Activated CD4-positive, alpha-beta T cell treated with anti-CD3 and anti-CD28 coated beads, Interleukin-2, amount 10 ng/mL, durations not matched to agents 7 days and 5 days (primary cell): ENCODE data around the gene EYS. TPM values are rescaled to one million over a fixed set of nuclear protein-coding genes. Genes with fewer than 3 reads are reported as not detected.
"Not testable (repeated sequence)": the region's sequence is repeated elsewhere in the genome, so short reads cannot be mapped to it uniquely, and the experiment has no call there.

Experiments
- CTCF ChIA-PET: fragments of 350-600 bp; sonication (Branson Sonifier 250); formaldehyde crosslinking; loops from one replicate; lab custom pipeline; 2021; ENCODE audit warnings: antibody characterized with exemption; lab: Charles Lee
- POLR2A ChIA-PET: fragments of 350-600 bp; sonication (Branson Sonifier 250); formaldehyde crosslinking; loops from one replicate; lab custom pipeline; 2021; ENCODE audit warnings: antibody characterized with exemption; lab: Charles Lee
- DNase-seq: peaks from one replicate; pipeline ENCODE4 v3.0.0-alpha.2; 2020
- H3K27ac Mint-ChIP-seq: one replicate; pipeline ENCODE4 v1.8.0; 2021; ENCODE audit warnings: mild to moderate bottlenecking, moderate library complexity, mixed read lengths
- H3K27me3 Mint-ChIP-seq: one replicate; pipeline ENCODE4 v1.8.0; 2021; ENCODE audit warnings: mixed read lengths
- H3K36me3 Mint-ChIP-seq: one replicate; pipeline ENCODE4 v1.8.0; 2021; ENCODE audit warnings: low read depth, mixed read lengths
- H3K4me1 Mint-ChIP-seq: one replicate; pipeline ENCODE4 v1.8.0; 2021; ENCODE audit warnings: mixed read lengths
- H3K4me3 Mint-ChIP-seq: one replicate; pipeline ENCODE4 v1.8.0; 2021; ENCODE audit warnings: mild to moderate bottlenecking, moderate library complexity, mixed read lengths
- H3K9me3 Mint-ChIP-seq: one replicate; pipeline ENCODE4 v1.8.0; 2021; ENCODE audit warnings: mixed read lengths
- total RNA-seq, 2 experiments: library from RNA; stranded (reverse); gene quantifications; one replicate each; pipeline ENCODE4 v1.2.3, GENCODE V29; 2021

The EYS gene
- total RNA-seq, 2 experiments from 2014 or later, result not detected

DNA sequence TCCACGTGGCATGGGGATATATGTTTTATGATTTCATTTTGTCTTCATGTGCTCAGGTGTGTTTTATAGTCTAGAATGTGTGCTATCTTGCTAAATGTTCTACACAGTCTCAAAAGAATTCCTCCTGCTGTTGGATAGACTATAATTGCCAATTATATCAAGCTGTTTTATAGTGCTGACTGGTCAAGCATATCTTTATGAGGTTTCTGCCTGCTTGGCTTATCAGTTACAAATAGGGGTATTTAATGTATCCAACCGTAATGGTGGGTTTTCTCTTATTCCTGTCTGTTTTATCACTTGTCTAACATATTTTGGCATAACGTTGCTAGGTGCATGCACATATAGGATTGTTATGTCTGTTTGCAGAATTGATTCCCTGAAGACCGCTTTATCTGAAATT lies 201.3 kb downstream of the EYS start:
- H3K4me3 Mint-ChIP-seq, result no peak overlapping the region
- ChIA-PET POLR2A (no interaction called here), CTCF (no interaction called here)
- no peaks in the 10 kb centered on the region for H3K36me3 Mint-ChIP-seq
- H3K27me3 Mint-ChIP-seq, result no peaks in the 10 kb centered on the region
- peaks cover 10% of the 10 kb centered on the region for H3K9me3 Mint-ChIP-seq
- no peak overlapping the region for H3K27ac Mint-ChIP-seq
- H3K4me1 Mint-ChIP-seq, result no peaks in the 10 kb centered on the region
- no peak for DNase-seq

DNA sequence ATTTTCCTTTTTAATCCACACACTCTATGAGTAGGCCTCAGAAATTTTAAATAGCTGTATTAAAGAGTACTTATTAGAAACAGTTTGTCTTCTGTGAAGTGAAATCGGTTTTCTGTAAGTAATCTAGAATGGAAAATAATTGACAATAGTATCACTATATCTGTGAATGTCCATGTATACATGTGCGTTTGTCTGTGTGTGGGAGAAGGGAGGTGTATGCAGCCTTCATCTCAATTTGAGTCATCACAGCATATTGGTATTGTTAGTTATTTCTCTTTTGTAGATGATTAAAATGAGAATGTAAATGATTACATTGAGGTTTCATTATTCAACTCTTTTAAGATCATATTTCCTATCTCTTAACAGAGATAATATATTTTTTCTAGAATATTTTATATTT lies 206.0 kb downstream of the EYS start:
- DNase-seq, result no peak
- no peaks in the 10 kb centered on the region for H3K4me1 Mint-ChIP-seq
- POLR2A ChIA-PET, result no interaction called here
- peaks cover 5% of the 10 kb centered on the region for H3K9me3 Mint-ChIP-seq
- no peaks in the 10 kb centered on the region for H3K27me3 Mint-ChIP-seq
- CTCF ChIA-PET, result no interaction called here
- H3K27ac Mint-ChIP-seq, result no peak overlapping the region
- no peaks in the 10 kb centered on the region for H3K36me3 Mint-ChIP-seq
- H3K4me3 Mint-ChIP-seq, result no peak overlapping the region

DNA sequence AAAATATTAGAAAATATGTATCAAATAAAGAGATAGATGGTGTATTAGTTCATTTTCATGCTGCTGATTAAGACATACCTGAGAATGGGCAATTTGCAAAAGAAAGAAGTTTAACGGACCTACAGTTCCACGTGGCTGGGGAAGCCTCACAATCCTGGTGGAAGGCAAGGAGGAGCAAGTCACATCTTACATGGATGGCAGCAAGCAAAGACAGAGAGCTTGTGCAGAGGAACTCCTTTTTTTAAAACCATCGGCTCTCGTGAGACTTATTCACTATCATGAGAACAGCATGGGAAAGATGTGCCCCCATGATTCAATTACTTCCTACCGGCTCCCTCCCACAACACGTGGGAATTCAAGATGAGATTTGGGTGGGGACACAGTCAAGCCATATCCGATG lies 223.4 kb downstream of the EYS start:
- H3K4me3 Mint-ChIP-seq, H3K4me1 Mint-ChIP-seq, CTCF ChIA-PET, DNase-seq, H3K9me3 Mint-ChIP-seq, H3K36me3 Mint-ChIP-seq, H3K27ac Mint-ChIP-seq, POLR2A ChIA-PET, H3K27me3 Mint-ChIP-seq: not testable (repeated sequence)

DNA sequence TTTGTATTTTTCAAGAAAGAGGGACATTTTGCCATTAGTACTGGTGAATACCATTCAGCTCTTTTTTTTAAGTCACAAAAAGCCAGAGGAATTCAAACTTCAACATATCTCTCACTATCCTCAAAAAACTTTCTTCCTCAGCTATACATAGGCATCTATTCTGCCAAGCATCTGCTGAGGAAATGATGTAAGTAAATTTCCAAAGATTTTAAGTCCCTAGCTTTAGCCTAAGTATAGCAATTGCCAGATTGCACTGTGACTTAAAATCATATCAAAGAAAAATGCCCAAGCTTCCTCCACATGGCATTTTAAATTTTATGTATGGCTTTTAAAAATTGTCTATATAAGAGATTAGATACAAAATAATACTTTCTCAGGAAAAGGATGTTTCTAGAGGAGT lies 237.4 kb downstream of the EYS start:
- ChIA-PET CTCF (no interaction called here), POLR2A (no interaction called here)
- no peak for DNase-seq
- Mint-ChIP-seq H3K9me3 (peaks cover 4% of the 10 kb centered on the region), H3K27me3 (no peaks in the 10 kb centered on the region), H3K4me1 (no peaks in the 10 kb centered on the region), H3K36me3 (no peaks in the 10 kb centered on the region), H3K27ac (no peak overlapping the region), H3K4me3 (no peak overlapping the region)

DNA sequence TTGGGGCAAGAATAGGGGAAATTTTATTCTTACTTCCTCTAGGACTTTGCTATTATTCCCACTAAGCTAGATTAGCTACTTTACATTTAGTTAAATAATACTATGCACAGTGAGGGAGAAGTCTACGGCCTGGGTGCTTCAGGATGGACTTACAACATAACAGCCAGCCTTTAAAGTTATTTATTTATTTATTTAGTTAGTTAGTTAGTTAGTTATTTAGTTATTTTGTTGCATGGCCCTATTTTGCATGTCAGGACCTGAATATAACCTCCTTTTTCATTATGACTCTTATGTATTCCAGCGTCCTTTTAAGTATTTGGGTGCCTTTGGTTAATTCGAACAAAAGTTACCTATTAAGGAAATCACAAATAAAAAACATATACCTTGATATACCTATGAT lies 238.7 kb downstream of the EYS start:
- H3K4me3 Mint-ChIP-seq, result no peak overlapping the region
- H3K4me1 Mint-ChIP-seq, result no peaks in the 10 kb centered on the region
- H3K9me3 Mint-ChIP-seq, result peaks cover 11% of the 10 kb centered on the region
- CTCF ChIA-PET, result no interaction called here
- DNase-seq, result no peak
- H3K27me3 Mint-ChIP-seq, result no peaks in the 10 kb centered on the region
- POLR2A ChIA-PET, result no interaction called here
- no peaks in the 10 kb centered on the region for H3K36me3 Mint-ChIP-seq
- no peak overlapping the region for H3K27ac Mint-ChIP-seq

DNA sequence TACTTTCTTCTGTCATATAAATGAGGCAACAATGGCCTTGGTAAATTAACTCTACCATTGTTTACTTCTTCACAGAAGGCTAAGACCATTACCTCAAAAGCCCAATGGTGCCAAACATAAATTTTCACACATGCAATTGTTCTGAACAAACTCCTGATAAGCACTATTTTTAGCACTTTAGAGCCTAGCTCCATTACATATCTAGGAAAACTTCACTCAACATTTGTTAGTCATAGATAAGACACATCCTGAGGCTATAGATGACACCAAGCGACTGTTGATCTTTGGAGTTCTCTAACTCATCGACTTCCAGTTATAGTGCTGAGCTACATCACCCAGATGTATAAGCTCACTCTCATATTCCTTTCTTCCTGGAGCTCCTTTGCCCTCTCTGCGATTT lies 245.9 kb downstream of the EYS start:
- POLR2A ChIA-PET, result no interaction called here

DNA sequence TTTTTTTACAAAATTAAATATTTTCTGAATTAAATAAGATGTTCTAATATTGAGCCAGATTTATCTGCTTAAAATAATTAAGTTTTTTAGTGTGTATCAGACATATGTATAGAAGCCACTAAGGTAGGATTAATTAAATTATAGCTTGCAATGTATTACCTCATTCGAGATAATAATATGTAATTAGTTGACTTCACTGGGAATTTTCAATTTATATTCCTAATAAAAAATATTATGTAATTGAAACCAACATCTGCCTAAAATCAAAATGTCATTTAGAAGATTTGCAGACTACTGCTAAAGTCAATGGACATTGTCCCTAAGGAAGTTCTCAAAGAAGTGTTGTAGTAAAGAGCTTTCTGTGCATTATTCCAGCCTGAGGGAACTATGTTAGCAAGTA lies 254.7 kb downstream of the EYS start:
- no peak overlapping the region for H3K27ac Mint-ChIP-seq
- H3K9me3 Mint-ChIP-seq, result peaks cover 3% of the 10 kb centered on the region
- H3K4me3 Mint-ChIP-seq, result no peak overlapping the region
- no peak for DNase-seq
- POLR2A ChIA-PET, result no interaction called here
- no peaks in the 10 kb centered on the region for H3K27me3 Mint-ChIP-seq
- H3K4me1 Mint-ChIP-seq, result no peaks in the 10 kb centered on the region
- H3K36me3 Mint-ChIP-seq, result no peaks in the 10 kb centered on the region
- CTCF ChIA-PET, result no interaction called here

More for the DNA sequence above, 245.9 kb downstream of the EYS start:
- Mint-ChIP-seq H3K27ac (no peak overlapping the region), H3K36me3 (no peaks in the 10 kb centered on the region), H3K27me3 (no peaks in the 10 kb centered on the region), H3K9me3 (peaks cover 12% of the 10 kb centered on the region), H3K4me3 (no peak overlapping the region), H3K4me1 (no peaks in the 10 kb centered on the region)
- CTCF ChIA-PET, result no interaction called here
- DNase-seq, result no peak

DNA sequence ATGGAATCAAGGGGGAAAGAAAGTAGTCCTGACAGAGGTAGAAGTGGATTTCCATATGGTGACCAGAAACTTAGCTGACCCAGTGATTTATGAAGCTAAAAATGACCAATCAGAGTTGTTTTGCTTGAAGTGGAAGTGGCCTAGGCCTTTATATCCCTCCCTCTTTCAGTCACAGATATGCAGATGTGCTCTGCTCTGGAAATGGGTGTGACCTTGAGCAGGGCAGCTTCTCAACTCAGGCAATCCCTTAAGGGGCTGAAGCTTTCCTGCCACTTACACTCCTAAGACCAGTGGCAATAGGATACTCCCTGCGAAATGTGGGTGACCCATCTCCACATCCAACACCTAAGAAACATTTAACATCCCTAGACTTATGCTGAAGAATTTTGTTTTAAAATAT lies 256.6 kb downstream of the EYS start:
- Mint-ChIP-seq H3K27me3 (no peaks in the 10 kb centered on the region), H3K4me3 (no peak overlapping the region), H3K9me3 (no peaks in the 10 kb centered on the region), H3K27ac (no peak overlapping the region), H3K36me3 (no peaks in the 10 kb centered on the region), H3K4me1 (no peaks in the 10 kb centered on the region)
- ChIA-PET CTCF (no interaction called here), POLR2A (no interaction called here)
- no peak for DNase-seq

DNA sequence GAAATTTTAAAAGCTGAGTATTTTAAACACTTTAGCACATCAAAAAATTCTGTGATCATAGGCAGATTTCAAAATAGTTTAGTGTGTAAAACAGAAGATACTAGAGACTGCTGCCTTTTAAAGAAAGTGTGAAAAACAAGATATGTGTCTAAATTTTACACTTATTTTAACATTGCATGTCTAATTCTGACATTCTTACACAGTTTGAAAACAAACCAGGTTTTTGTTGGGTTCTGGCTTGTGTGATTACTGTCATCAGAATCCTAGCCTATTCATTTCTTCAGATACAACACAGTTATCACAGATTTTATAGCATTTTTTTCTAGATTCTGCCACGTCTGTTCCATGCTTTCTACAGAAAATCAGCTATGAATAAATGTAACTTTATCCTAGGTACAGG lies 257.1 kb downstream of the EYS start:
- CTCF ChIA-PET, result no interaction called here
- Mint-ChIP-seq H3K4me3 (no peak overlapping the region), H3K36me3 (no peaks in the 10 kb centered on the region), H3K4me1 (no peaks in the 10 kb centered on the region), H3K9me3 (no peaks in the 10 kb centered on the region), H3K27me3 (no peaks in the 10 kb centered on the region), H3K27ac (no peak overlapping the region)
- POLR2A ChIA-PET, result no interaction called here
- no peak for DNase-seq

DNA sequence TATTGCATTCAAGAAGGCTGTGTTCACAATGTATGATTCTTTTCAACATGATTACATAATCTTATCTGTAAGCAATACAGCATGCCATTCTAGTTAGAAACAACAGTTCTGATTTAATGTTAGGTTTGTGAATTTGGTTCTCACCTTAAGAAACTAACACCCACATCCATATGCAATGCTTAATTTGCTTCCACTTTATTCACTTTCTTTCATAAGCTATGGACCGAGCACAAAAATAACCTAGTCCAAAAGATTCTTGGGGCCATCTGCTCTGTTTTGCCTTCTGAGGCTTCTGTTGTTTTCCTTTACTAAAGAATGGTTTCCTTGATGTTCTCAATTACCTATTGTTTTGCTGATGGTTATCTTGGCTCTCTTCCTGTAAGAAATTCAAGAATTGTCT lies 258.2 kb downstream of the EYS start:
- Mint-ChIP-seq H3K4me1 (no peaks in the 10 kb centered on the region), H3K9me3 (peaks cover 3% of the 10 kb centered on the region), H3K27ac (no peak overlapping the region), H3K27me3 (no peaks in the 10 kb centered on the region), H3K4me3 (no peak overlapping the region), H3K36me3 (no peaks in the 10 kb centered on the region)
- no peak for DNase-seq
- ChIA-PET POLR2A (no interaction called here), CTCF (no interaction called here)

DNA sequence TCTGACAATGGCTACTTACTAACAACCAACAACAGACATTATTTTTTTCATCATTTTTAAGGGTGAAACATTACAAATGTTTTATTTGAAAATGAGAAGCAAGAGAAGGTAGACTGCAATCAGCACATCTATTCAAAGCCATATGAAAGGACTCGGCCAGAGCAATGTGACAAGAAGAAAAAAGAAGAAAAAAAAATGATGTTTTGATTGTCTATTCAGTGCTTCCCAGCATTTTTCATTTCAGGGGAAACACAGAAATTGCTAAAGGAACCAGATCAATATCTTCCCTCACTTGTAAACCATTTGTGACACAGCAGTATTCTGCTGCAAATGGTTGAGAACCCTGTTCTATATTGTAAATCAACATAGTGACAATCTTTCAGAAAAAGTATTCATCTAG lies 270.7 kb downstream of the EYS start:
- no peak overlapping the region for H3K27ac Mint-ChIP-seq
- ChIA-PET CTCF (no interaction called here), POLR2A (no interaction called here)
- no peak overlapping the region for H3K4me3 Mint-ChIP-seq
- H3K36me3 Mint-ChIP-seq, result no peaks in the 10 kb centered on the region
- DNase-seq, result no peak
- H3K4me1 Mint-ChIP-seq, result no peaks in the 10 kb centered on the region
- H3K9me3 Mint-ChIP-seq, result peaks cover 12% of the 10 kb centered on the region
- H3K27me3 Mint-ChIP-seq, result no peaks in the 10 kb centered on the region

DNA sequence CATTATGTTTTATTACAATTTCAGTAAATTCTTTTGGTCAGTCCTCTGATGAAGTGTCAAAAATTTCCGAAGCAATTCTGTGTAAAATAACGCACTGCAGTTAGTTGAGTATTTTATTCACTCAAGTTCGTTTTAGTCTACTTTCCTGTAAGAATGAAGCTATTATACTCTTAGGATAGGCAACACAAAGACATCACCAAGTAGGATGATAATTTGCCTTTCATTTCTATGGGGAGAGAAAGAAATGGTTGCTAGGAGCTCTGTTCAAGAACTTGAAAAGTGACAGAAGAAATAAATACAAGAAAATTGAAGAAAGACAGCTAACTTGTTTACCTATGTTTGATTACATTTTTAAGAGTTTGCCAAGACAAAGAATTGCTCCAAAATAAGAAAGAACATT lies 290.4 kb downstream of the EYS start:
- CTCF ChIA-PET, result no interaction called here
- no peak for DNase-seq
- Mint-ChIP-seq H3K4me3 (no peak overlapping the region), H3K27ac (no peak overlapping the region), H3K9me3 (peaks cover 4% of the 10 kb centered on the region), H3K27me3 (no peaks in the 10 kb centered on the region), H3K4me1 (no peaks in the 10 kb centered on the region), H3K36me3 (no peaks in the 10 kb centered on the region)
- POLR2A ChIA-PET, result no interaction called here

DNA sequence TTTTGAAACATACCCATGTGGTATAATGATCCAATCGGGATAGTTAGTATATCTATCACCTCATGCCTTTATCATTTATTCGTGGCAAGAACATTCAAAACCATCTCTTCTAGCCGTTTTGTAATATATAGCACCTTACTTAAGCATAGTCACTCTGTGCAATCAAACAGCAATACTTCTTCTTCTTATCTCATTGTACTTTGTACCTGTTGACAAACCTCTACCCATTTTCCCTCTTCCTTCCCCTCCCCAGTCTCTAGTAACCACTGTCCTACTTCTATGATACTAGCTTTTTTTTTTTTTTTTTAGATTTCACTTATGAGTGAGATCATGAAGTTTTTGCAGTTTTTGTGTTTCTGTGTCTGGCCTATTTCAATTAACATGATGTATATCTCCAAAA lies 296.7 kb downstream of the EYS start:
- Mint-ChIP-seq H3K27ac (no peak overlapping the region), H3K9me3 (peaks cover 4% of the 10 kb centered on the region), H3K36me3 (no peaks in the 10 kb centered on the region)

DNA sequence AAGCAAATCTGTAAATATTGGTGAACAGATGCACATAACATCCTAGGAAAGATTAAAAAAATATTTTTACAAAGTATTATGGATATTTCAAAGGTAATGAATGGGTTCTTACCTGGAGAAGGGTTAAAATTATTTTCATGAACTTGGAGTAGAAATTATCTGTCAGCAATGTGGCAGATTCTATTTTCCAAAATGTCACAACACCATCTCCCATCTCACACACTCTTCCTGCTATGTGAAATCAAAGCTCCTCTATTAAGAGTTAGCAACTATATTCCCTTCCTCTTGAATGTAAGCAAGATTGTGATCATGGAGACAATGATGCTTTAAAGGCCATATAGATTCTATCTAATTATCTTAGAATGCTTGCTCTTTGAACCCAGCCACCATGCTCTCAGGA lies 304.5 kb downstream of the EYS start:
- POLR2A ChIA-PET, result no interaction called here
- no peak overlapping the region for H3K4me3 Mint-ChIP-seq
- peaks cover 10% of the 10 kb centered on the region for H3K9me3 Mint-ChIP-seq
- no peaks in the 10 kb centered on the region for H3K27me3 Mint-ChIP-seq
- no peaks in the 10 kb centered on the region for H3K36me3 Mint-ChIP-seq
- no peaks in the 10 kb centered on the region for H3K4me1 Mint-ChIP-seq
- no peak overlapping the region for H3K27ac Mint-ChIP-seq
- CTCF ChIA-PET, result no interaction called here
- DNase-seq, result no peak

More for the DNA sequence above, 296.7 kb downstream of the EYS start:
- H3K4me1 Mint-ChIP-seq, result no peaks in the 10 kb centered on the region
- ChIA-PET CTCF (no interaction called here), POLR2A (no interaction called here)
- no peak for DNase-seq
- H3K27me3 Mint-ChIP-seq, result no peaks in the 10 kb centered on the region
- H3K4me3 Mint-ChIP-seq, result no peak overlapping the region
